HG02943 (cell line): ENCODE measurements around the gene SLC4A4.

Experiments used
- ATAC-seq: cut with Tn5 transposase; IDR thresholded peaks from one replicate; pipeline ENCODE4 v1.9.1; 2021; ENCODE audit warnings: mild to moderate bottlenecking, low read depth, moderate library complexity; ENCODE audit not compliant: unreplicated experiment

Gene SLC4A4

DNA sequence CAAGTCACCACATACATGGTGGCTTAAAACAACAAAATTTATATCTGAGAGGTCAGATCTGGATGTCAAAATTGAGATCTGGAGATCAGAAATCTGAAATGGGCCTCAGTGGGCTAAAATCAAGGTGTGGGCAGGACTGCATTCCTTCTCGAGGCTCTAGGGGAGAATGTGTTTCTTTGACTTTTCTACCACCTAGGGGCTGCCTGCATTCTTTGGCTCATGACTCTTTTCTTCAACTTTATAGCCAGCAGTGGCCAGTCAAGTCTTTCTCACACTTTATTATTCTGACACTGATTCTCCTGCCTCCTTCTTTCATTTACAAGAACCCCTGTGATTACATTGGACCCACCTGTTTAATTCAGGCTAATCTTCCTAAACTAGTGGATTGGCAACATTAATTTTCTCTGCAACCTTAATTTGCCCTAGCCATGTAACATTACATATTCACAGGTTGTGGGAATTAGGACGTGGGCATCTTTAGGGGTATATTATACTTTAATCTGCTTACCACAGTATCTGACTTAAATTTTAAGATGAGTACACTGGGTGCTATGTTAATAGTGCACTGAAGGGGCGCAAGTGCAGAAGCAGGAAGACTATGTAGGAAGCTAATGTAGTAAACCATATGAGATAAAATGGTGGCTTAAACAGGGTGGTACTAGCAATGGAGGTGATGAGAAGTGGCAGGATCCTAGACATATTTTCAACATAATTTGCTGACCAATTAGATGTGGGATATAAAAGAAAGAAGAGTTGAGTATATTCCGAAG lies 188.0 kb downstream of the SLC4A4 start:
- ATAC-seq, result no peak

DNA sequence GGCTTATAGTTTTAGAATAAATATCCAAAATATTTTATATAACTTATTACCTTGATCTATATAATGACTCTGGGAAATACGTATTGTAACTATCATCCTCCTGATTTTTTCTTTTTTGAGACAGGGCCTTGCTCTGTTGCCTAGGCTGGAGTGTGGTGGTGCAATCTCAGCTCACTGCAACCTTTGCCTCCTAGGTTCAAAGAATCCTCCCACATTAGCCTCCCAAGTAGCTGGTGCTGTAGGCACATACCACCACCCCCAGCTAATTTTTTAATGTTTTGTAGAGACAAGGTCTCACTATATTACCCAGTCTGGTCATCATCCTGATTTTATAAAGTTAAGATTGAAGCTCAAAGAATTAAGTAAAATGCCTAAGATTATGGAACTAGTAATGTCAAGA lies 193.6 kb downstream of the SLC4A4 start:
- ATAC-seq, result no peak

DNA sequence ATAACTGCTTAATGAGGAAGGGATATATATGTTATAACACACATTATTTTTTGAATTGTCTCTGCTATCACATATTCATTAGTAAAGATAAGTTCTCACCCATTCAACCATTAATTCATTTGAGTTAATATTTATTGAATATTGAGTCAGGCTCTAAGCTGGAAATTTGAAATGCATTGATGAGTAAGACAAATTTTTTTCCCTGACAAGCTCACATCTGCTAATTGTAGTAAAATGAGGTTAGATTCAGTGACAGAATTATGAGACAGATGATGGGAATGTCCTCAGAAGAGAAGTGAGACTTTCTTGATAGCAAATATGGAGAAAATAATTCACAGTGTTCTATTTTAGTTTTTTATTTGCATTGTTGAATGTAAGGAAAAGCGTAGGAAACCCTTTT lies 194.3 kb downstream of the SLC4A4 start:
- no peak for ATAC-seq

DNA sequence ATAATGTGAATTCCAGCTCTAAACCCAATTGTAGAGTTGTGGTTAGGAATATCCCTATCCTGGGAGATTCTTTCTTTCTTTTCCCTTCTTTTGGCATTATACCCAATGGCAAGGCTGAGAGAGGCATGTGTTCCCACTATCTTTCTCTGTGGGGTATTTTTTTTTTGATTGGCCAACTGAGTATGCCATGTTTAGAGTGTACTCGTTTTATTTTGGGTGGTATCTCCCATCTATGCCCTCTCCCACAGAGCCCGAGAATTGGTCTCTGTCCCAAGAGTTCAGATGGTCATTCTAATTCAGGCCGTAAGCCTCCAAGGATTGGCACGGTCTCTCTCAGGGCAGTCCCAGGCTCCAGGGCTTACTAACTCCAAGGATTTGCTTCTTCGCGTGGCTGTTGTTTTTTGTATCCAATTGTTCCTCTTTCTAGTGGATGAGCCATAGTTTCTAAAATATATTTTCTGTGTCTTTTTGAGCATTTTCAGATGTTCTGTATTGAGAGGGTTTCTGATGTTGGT lies 198.8 kb downstream of the SLC4A4 start:
- ATAC-seq, result no peak

DNA sequence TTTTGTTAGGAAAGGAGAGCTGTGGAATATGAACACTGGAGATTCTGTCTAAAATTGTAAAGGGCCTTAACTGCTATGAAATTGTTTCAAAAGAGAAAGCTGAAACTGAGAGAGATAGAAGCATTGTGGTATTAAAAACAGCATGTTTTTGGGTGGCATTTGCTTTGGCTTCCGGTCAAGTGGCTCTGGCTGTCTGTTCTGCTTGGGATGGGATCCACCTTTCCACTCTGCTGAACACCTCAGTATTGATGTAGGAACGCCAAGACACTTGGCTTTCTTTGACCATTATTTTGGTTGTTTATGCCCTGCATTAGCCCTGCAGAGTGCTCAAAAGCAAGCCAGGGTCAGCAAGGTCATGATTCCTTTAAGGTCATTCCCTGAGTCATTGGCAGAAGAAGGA lies 199.7 kb downstream of the SLC4A4 start:
- ATAC-seq, result no peak

DNA sequence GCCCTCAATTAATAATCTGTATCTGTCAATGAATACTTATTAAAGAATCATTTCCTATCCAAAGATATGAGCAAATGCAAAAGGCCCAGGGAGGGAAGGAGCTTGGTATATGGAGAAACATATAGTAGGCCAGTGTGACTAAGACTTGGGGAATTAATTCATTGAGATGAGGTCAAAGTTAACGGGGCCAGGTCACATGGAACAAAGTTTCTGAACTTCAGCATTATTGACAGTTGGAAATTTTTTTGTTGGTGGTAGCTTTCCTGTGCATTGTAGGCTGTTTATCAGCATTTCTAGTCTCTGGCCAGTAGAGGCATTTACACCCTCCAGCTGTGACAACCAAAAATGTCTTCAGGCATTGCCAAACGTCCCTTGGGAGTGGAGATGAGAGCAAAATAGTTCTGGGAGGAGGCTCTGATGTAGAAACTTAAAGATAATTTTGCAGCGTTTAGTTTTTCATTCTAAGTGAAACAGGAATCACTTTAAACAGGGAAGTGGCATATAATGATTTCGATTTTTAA lies 202.0 kb downstream of the SLC4A4 start:
- no peak for ATAC-seq

DNA sequence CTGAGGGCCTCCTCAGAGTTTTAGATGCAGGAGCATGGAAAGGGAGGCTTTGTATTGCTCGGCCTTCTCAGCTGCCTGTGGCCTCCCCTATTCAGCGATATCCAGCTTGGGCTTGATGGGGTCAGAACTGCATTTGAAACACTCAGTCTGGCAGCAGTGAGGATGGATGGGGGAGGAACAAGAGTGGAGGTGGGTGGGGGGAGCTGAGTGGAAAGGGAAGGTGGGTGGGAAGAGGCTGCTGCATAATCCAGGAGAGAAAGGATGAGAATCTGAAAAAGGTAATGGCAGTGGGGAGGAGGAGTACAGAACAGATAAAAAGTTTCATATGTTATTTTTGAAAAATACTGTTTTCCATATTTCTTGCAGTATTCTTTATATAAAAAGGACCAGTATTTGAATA lies 202.7 kb downstream of the SLC4A4 start:
- no peak for ATAC-seq

DNA sequence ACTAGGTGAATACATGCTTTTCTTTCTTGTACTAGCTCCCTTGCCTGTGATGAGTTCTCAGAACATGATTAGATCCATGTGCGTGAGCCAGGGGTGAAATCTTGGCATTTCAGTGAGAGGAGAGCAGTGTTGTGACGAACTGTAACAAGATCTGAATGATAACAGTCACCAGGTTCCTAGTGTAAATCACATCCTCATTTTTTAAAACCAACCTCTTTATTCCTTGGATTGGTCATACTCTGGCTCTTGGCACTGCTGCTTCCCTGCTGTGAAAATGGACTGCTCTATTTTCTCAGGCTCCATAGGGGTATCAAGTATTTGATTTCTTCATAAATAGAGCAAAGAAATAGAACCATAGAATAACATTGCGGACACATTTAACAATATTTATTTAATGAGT lies 206.3 kb downstream of the SLC4A4 start:
- ATAC-seq, result no peak

DNA sequence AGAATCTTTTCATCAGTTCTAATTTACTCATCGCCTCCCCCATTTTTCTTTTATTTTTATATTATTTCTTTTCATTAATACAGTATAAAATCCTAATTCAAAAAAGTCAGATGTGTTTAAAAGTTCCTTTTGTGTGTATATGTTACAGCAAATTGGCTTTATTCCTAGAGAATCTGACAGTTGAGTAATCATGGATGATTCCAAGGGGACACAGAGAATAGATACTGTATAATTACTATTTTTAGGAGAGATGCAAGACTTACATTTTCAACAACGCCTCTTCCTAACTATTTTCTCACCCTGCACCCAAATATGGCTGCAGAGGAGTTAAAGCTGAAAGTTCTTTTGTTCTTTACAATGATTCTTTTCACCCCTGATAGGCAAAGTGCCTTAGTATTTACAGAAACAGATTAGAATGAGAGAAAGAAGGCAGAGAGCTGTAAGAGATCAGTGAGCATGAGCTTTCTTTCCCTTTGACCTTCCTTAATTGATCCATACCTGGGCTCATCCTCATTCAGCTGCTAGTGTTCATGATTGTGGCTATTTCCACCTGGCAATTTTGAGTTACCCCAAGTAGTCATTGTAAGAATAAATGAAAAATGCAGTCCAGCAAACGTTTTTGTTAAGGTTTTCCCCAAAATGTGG lies 210.8 kb downstream of the SLC4A4 start:
- ATAC-seq, result no peak

DNA sequence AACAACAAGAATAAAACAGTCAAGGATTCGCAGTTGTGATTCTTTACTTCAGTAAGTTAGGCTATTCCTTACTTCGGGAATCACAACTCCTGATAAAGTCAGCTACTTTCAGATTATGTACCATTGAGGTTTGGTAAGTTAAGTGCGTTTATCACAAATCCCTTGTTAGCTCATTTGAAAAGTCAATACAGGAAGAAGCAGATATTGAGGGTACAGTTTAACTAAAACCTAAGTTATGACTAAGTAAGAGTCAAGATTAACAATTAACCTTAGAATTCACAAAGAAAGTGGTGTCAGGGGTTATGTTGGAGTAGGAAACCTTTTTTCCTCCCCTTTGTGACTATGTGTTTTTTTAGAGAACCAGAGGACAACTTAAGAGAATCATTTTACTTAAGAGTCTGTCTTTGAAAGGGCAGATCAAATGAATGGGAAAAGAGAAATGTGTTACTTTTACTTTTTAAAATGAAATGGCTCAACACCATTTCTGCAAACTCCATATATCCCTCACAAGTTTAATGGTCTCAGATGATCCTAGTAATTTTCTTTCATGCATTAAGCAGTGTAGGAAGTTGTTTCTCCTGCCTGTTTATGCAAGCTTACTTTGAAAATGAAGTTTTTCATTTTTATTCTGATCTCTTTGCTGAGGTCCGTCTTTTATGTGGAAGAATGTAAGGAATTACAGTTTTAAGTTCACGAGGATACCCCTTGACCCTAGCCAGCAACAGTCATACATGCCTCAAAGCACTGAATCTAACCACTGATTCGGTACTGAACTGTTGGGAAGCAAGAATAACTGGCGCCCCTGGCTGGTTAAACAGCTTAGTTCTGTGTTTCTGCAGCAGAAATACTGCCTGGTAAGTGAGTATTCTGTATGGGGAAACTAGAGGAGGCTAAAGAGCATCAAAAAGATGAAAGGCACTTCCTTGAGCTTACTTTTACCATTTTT lies 211.7 kb downstream of the SLC4A4 start:
- no peak for ATAC-seq

DNA sequence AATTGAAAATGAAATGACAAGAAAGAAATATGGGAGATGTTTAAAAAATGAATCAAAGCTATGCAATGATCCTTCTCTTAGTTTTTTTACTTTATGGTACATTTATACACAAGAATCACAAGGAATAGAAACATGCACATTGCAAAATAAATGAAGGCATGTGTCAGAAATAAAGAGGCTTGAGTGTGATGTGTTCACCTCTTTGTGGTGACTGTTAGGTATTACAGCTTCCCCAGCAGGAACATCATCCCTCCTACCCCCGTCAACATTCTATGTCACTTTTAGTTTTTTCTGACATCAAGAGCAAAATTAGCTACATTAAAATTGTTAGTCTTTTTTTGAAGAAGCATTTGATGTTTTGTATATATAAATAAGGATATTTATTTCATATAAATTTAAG lies 214.8 kb downstream of the SLC4A4 start:
- ATAC-seq, result peak; percentile 52

DNA sequence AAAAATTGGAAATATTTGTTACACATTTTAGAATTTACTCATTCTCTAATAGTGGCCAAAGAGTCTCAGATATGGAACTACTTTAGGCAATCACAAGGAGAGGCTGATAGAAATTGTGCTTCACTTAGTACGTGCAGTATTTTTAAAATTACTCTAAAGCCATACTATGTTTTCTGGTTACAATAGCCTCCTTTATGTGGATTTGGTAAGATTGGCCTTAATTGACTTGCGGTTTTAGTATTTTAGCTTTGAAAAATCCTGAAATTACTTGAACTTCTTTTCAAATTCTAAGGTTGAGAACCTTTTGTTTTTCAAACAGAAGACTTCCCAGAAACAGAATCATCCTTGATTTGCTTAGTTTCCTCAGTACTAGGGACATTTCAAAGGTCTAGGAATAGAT lies 215.2 kb downstream of the SLC4A4 start:
- ATAC-seq, result no peak

DNA sequence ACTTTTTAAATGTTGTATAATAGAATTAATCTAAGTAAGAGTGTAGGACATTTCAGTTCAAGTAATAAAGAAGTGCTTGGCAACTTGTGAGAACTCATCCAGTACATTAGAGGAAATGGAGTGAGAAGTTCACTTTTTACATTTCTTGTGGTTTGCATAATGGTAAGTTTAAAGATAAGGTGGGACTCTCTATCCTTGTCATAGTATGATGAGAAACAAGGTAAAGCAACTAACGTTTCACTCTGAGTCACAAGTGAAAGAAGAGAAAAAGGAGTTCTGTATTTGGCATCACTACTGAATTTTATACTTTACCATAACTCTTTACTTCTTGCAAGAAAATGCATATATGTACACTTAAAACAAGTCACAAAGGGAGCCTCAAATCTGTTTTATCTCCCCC lies 219.4 kb downstream of the SLC4A4 start:
- ATAC-seq, result peak; percentile 60

DNA sequence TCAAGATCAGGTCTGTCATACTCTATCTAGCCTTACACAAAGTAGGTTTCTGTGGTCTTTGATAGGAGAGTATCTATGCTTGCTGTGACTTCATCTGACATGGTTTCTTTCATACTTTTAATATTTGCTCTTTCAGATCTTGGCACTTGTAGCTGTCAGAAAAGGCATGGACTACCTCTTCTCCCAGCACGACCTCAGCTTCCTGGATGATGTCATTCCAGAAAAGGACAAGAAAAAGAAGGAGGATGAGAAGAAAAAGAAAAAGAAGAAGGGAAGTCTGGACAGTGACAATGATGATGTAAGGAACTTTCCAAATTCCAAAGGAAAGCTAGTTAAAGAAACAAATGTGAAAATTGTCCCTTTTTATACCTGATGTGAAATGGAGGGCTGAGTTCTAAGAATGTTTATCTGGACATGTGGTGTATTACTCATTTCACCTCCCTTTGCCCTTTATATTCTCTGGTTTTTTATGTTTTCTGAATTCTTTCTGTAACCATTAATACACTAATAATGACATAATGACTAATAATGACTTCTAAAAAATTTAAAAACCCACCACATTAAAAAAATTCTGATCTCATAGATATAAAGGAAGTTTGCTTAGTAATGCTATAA lies 221.2 kb downstream of the SLC4A4 start:
- no peak for ATAC-seq

DNA sequence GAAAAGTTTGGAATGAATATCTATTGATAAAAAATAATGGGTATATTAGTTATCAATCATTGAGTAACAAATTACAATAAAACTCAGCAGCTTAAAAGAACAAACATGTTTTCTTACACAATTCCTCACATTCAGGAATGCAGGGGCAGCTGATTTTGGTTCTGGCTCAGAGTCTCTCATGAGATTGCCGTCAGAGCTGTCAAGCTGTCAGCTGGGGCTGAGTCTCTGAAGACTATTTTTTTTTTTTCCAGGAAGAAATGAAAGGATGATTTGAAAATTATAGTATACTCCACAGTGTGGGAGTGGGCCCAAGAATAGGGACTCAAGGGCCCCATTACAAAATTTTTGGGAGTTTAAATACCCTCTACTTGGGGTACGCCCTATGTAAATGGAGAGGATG lies 226.0 kb downstream of the SLC4A4 start:
- ATAC-seq, result no peak

DNA sequence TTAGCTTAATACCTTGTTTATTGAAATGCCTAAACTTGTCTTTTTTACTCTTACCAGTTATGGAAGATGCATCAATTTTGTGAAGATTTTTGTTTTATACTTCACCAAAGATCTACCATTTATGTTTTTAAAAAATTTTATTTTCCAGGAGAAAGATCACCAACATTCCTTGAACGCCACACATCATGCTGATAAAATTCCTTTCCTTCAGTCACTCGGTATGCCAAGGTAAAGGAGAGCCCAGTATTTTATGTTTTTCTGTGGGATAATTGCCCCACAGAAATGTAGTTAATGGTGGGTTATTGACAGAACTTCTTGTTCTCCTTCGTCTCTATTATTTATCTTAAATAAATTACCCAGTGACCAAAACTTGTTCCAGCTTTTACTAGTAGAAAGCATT lies 228.0 kb downstream of the SLC4A4 start:
- no peak for ATAC-seq

DNA sequence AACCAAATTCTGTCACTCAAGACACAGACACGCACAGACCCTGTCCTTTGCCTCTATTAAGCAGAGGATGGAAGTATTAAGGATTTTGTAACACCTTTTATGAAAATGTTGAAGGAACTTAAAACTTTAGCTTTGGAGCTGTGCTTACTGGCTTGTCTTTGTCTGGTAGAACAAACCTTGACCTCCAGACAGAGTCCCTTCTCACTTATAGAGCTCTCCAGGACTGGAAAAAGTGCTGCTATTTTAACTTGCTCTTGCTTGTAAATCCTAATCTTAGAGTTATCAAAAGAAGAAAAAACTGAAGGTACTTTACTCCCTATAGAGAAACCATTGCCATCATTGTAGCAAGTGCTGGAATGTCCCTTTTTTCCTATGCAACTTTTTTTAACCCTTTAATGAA lies 229.3 kb downstream of the SLC4A4 start:
- ATAC-seq, result no peak

DNA sequence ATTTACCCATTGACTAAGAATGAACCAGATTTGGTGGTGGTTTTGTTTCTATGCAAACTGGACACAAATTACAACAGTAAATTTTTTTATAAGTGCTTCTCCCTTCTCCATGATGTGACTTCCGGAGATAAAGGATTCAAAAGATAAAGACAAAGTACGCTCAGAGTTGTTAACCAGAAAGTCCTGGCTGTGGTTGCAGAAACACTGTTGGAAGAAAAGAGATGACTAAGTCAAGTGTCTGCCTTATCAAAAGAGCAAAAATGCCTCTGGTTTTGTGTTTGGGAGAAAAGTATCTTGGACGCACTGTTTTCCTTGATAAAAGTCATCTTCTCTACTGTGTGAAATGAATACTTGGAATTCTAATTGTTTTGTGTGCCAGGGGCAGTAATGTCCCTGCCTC lies 231.7 kb downstream of the SLC4A4 start:
- no peak for ATAC-seq

DNA sequence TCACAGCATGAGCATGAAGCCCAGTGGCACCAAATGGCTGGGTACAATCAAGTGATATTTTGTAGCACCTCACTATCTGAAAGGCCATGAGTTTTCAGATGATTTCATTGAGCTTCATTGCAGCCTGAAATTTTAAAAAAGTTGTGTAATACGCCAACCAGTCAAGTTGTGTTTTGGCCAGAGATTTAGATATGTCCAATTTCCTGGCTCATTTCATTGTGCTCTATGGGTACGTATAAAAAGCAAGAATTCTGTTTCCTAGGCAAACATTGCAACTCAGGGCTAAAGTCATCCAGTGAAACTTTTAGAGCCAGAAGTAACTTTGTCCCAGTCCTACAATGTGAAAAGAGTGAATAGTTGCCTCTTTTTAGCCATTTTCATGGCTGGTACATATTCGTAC lies 232.5 kb downstream of the SLC4A4 start:
- no peak for ATAC-seq

DNA sequence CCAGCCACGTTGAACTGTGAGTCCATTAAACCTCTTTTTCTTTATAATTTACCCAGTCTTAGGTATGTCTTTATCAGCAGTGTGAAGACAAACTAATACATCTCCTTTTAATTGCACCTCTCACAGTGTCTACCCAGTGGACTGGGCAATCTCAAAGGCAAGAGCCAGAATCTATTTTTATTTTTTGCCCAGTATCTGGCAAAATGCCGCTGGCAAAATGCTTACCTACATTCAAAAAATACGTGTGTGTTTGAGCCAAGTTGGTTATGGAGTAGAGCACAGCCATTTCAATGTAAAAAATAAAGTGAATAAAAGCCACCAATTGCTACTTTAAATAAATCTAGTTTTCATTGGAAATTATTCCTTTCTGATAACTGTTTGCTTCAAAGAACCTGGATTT lies 245.2 kb downstream of the SLC4A4 start:
- no peak for ATAC-seq
